Stomach (tissue), 9 donors: ENCODE measurements around the gene USP3. TPM values are rescaled to one million over a fixed set of nuclear protein-coding genes. Genes with fewer than 3 reads are reported as not detected.
A peak's percentile ranks its signal among the peaks of the same experiment; 100 is the strongest.

ENCODE experiments used
- DNase-seq, 2 donors: peaks; one replicate each; pipeline versions ENCODE4 v3.0.0 to v3.0.0-alpha.2; 2013 to 2019
- H3K27ac ChIP-seq, 5 donors: fragments of 200-600 bp in 4 of 5; sonication (generic) in 4 of 5; one replicate each; pipeline ENCODE4 v1.5.1; 2013 to 2019; ENCODE audit warnings: mild to moderate bottlenecking in 1 of 5, moderate library complexity in 1 of 5
- H3K27me3 ChIP-seq, 3 donors: fragments of 200-600 bp; sonication (generic); one replicate each; pipeline ENCODE4 v1.5.1; 2017 to 2019; ENCODE audit warnings: mixed run types in 1 of 3
- H3K36me3 ChIP-seq, 4 donors: fragments of 200-600 bp; sonication (generic); 1 replicate in 3 of 4; 2 replicates in 1 of 4; pipeline ENCODE4 v1.5.1; 2016 to 2019
- H3K4me1 ChIP-seq, 4 donors: fragments of 200-600 bp; sonication (generic); one replicate each; pipeline ENCODE4 v1.5.1; 2016 to 2019
- H3K4me3 ChIP-seq, 4 donors: fragments of 200-600 bp; sonication (generic) in 3 of 4; one replicate each; pipeline ENCODE4 v1.5.1; 2016 to 2019; ENCODE audit warnings: mild to moderate bottlenecking in 1 of 4
- H3K9me3 ChIP-seq, 4 donors: fragments of 200-600 bp; sonication (generic); one replicate each; pipeline ENCODE4 v1.5.1; 2016 to 2019
- CTCF ChIP-seq, 7 experiments: fragments of 450-650 bp in 4 of 7; fragments of 200-600 bp in 3 of 7; sonication (generic) in 3 of 7; IDR thresholded peaks; one replicate each; pipeline ENCODE4 v1.5.1; 2016 to 2019; ENCODE audit warnings: antibody characterized with exemption in 7 of 7, control low read depth in 2 of 7, mild to moderate bottlenecking in 1 of 7
- EP300 ChIP-seq: sonication (generic); formaldehyde crosslinking; IDR thresholded peaks from one replicate; pipeline ENCODE4 v1.6.1; 2017; ENCODE audit warnings: antibody characterized with exemption
- POLR2A ChIP-seq, 4 donors: fragments of 450-650 bp; IDR thresholded peaks; one replicate each; pipeline ENCODE4 v1.6.1; 2016; ENCODE audit warnings: antibody characterized with exemption in 4 of 4, control low read depth in 2 of 4, mild to moderate bottlenecking in 1 of 4, moderate library complexity in 1 of 4
- POLR2AphosphoS5 ChIP-seq, 3 donors: sonication (generic); formaldehyde crosslinking; IDR thresholded peaks; one replicate each; pipeline ENCODE4 v1.6.1; 2016; ENCODE audit warnings: antibody characterized with exemption in 3 of 3
- WGBS, 5 donors: extraction: QIAGEN DNeasy Blood & Tissue Kit in 3 of 5; methylation state at CpG; one replicate each; pipeline versions ENCODE4 v1.1.5 to v1.1.7; 2013 to 2018; 5-methylcytosine and 5-hydroxymethylcytosine counted together
- intact Hi-C: fragments of 100-400 bp; cut with DNase I; formaldehyde crosslinking; loops from one replicate; pipeline ENCODE4 v1.15.1; 2023; ENCODE audit warnings: low total_unique reads
- polyA plus RNA-seq, 3 donors: library from polyadenylated mRNA; stranded (reverse); fragments of 200-250 nt; gene quantifications; one replicate each; pipeline ENCODE4 v1.2.3, GENCODE V29; 2013
- total RNA-seq, 5 donors: library from RNA; depleted of rRNA; stranded (reverse); fragments of >200 nt; gene quantifications; one replicate each; pipeline versions ENCODE4 v1.1.0 to v1.2.3, GENCODE V29; 2014 to 2016
- donor health status: healthy with polysubstance abuse.
- donor health status: Bipolar disorder and iron deficiency.
- donor health status: healthy.

Gene USP3
- total and polyA plus RNA-seq, 8 donors, result 10.5 to 174 (median 26.5) TPM

GRCh38 chr15:63492541-63493077, 11.8 kb upstream of the USP3 start:
- 85 to 92% (median 88%) methylated on average over 8 of the region's 8 CpGs for WGBS, 5 donors
- H3K4me1 ChIP-seq, result peaks cover 11 to 65% (median 23%) of the 10 kb centered on the region in 4 donors
- H3K4me3 ChIP-seq, result no peak overlapping the region
- intact Hi-C loops, result loop anchor here (10.0 kb wide), 1 partner anchor 102 kb away; the partner anchor contains the start of gene FBXL22
- no peaks in the 10 kb centered on the region for H3K36me3 ChIP-seq
- peak overlapping the region in 1 of 5 donors; percentile 75 for H3K27ac ChIP-seq
- H3K9me3 ChIP-seq, result no peaks in the 10 kb centered on the region
- no peaks in the 10 kb centered on the region for H3K27me3 ChIP-seq
- no peak for TF ChIP-seq POLR2A (IDR thresholded peaks at IDR 0.05)
- no peak for TF ChIP-seq EP300
- no peak for TF ChIP-seq CTCF (IDR thresholded peaks at IDR 0.05)
- TF ChIP-seq POLR2AphosphoS5 (IDR thresholded peaks at IDR 0.05), result no peak
- DNase-seq, result no peak

- no peaks in the 10 kb centered on the region for H3K27me3 ChIP-seq
- WGBS, 5 donors, result 65 to 86% (median 76%) methylated on average over 2 of the region's 2 CpGs
- no peak overlapping the region for H3K27ac ChIP-seq
- peaks cover 19 to 65% (median 26%) of the 10 kb centered on the region in 4 donors for H3K4me1 ChIP-seq
- no peak overlapping the region for H3K4me3 ChIP-seq
- no peaks in the 10 kb centered on the region for H3K9me3 ChIP-seq
- intact Hi-C loops, result loop anchor here (10.0 kb wide), 1 partner anchor 101 kb away; the partner anchor contains the start of gene FBXL22
- TF ChIP-seq POLR2A (IDR thresholded peaks at IDR 0.05), result no peak
- TF ChIP-seq EP300, result no peak
- TF ChIP-seq POLR2AphosphoS5 (IDR thresholded peaks at IDR 0.05), result no peak
- no peak for TF ChIP-seq CTCF (IDR thresholded peaks at IDR 0.05)
- H3K36me3 ChIP-seq, result no peaks in the 10 kb centered on the region
- no peak for DNase-seq
These were observed 11.0 kb upstream of the USP3 start for GRCh38 chr15:63493436-63493835.

GRCh38 chr15:63494408-63494807, 10.0 kb upstream of the USP3 start:
- Histone ChIP-seq H3K4me1 (peaks cover 21 to 71% (median 29%) of the 10 kb centered on the region in 4 donors), H3K27ac (peak overlapping the region in 2 of 5 donors; percentile 18 to 98), H3K27me3 (no peaks in the 10 kb centered on the region), H3K9me3 (no peaks in the 10 kb centered on the region), H3K4me3 (no peak overlapping the region), H3K36me3 (no peaks in the 10 kb centered on the region)
- no peak for DNase-seq
- intact Hi-C loops, result loop anchor here (10.0 kb wide), 1 partner anchor 100 kb away; the partner anchor contains the start of gene FBXL22
- TF ChIP-seq EP300 (no peak), POLR2AphosphoS5 (IDR thresholded peaks at IDR 0.05) (no peak), POLR2A (IDR thresholded peaks at IDR 0.05) (no peak), CTCF (IDR thresholded peaks at IDR 0.05) (no peak)
- 89 to 96% (median 92%) methylated on average over 4 of the region's 4 CpGs for WGBS, 5 donors

- Histone ChIP-seq H3K27me3 (no peaks in the 10 kb centered on the region), H3K27ac (peak overlapping the region in 2 of 5 donors; percentile 18 to 98), H3K4me1 (peaks cover 21 to 80% (median 39%) of the 10 kb centered on the region in 4 donors), H3K9me3 (no peaks in the 10 kb centered on the region), H3K36me3 (no peaks in the 10 kb centered on the region), H3K4me3 (no peak overlapping the region)
- TF ChIP-seq EP300 (no peak), CTCF (IDR thresholded peaks at IDR 0.05) (no peak), POLR2A (IDR thresholded peaks at IDR 0.05) (no peak), POLR2AphosphoS5 (IDR thresholded peaks at IDR 0.05) (no peak)
- 82 to 92% (median 84%) methylated on average over 1 of the region's 1 CpG for WGBS, 5 donors
- DNase-seq, result no peak
- intact Hi-C loops, result loop anchor here (10.0 kb wide), 1 partner anchor 99 kb away; the partner anchor contains the start of gene FBXL22
These were observed 9.1 kb upstream of the USP3 start for GRCh38 chr15:63495343-63495742.
